ENCODE results near the gene UBASH3B.

Gene UBASH3B

DNA sequence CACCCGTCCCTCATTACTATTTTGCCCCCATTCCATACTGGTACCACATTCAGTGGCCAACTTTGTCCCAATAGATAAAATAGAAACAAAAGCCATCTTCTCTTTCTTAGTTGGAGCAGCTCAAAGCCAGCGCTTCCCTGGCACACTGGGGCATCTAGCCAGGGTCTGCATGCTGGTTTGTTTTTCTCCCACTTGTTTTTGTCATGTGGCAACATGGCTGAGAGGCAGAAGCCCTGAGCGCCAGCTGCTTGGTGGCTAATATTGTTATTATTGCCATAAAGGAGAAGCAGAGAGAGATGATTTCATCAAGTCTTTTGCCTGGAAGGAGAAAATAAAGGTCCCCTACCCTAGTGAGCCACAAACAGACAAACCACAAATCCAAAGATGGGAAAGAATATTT, 134.4 kb downstream of the UBASH3B start:
- H3K4me3 Mint-ChIP-seq: no peak overlapping the region
- no peaks in the 10 kb centered on the region for H3K27me3 Mint-ChIP-seq
- H3K36me3 Mint-ChIP-seq (ENCODE audit: insufficient read depth): peaks cover 14% of the 10 kb centered on the region
- DNase-seq (no peak), ATAC-seq (replicated peaks) (no peak)
- H3K9me3 Mint-ChIP-seq: no peaks in the 10 kb centered on the region
- no peaks in the 10 kb centered on the region for H3K4me1 Mint-ChIP-seq (ENCODE audit: low read depth in 2 of 2)
- peak overlapping the region in 1 of 2 donors; percentile 44 for H3K27ac Mint-ChIP-seq

DNA sequence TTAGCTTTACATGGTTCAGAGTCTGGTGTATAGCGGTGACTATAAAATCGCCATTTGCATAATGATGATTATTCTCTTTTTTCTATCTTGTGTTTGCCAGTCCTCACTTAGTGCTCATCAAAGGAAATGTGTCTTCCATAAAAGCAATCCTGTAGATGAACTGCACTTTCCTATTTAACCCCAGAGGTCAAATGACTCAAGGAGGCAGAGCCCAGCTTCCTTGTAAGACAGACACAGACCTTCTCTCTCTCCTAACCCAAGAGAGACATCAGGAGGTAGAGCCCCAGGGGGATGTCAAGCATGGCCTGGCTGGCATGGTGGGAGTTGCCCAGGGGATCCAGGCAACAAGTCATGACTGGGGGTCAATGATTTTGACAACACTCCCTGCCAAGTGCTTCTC, 135.9 kb downstream of the UBASH3B start:
- H3K36me3 Mint-ChIP-seq (ENCODE audit: insufficient read depth): peaks cover 10% of the 10 kb centered on the region
- H3K27ac Mint-ChIP-seq: peak overlapping the region in 1 of 2 donors; percentile 31
- peaks cover 0 to 5% of the 10 kb centered on the region in 2 donors for H3K4me1 Mint-ChIP-seq (ENCODE audit: low read depth in 2 of 2)
- no peak overlapping the region for H3K4me3 Mint-ChIP-seq
- ATAC-seq (replicated peaks): no peak
- DNase-seq: no peak
- no peaks in the 10 kb centered on the region for H3K9me3 Mint-ChIP-seq
- no peaks in the 10 kb centered on the region for H3K27me3 Mint-ChIP-seq

DNA sequence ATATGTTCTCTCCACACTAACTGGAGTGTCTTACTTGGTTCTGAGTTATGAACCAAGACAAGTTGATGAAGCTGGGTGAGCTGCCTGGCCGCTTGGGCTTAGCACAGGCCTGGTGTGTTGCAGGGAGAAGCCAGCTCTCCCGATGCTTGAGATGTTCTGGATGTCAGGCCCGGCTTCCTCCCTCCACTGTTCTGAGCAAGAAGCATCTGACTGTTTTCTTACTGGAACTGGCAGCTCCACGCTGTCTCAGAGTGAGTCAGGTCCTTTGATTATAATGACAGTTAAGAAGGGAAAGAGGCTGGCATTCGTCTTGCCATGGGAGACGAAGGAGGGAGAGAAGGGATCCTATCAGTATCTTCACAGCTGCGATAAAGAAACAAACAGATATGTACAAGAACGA, 136.3 kb downstream of the UBASH3B start:
- no peak overlapping the region for H3K4me3 Mint-ChIP-seq
- peaks cover 10% of the 10 kb centered on the region for H3K36me3 Mint-ChIP-seq (ENCODE audit: insufficient read depth)
- no peaks in the 10 kb centered on the region for H3K9me3 Mint-ChIP-seq
- H3K27me3 Mint-ChIP-seq: no peaks in the 10 kb centered on the region
- no peak for DNase-seq
- peaks cover 0 to 5% of the 10 kb centered on the region in 2 donors for H3K4me1 Mint-ChIP-seq (ENCODE audit: low read depth in 2 of 2)
- ATAC-seq (replicated peaks): no peak
- H3K27ac Mint-ChIP-seq: peak overlapping the region in 1 of 2 donors; percentile 31

DNA sequence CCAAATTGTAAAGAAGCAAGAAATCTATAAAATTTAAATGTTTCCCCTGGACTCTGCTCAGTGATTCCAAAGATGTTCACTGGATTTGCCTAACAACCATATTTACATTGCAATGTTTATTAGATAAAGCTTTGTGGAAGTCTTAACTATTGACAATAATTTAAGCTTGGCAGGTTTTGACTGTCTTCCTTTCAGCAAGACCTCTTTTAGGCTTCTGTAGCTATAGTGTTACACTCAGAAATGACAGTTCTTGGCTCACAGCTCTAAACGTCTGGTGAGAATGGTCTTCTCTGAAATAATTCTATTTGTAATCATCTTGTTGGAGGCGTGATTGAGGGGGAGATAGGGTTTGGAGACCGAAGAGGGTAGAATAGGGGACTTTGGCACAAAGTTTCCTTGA, 138.0 kb downstream of the UBASH3B start:
- no peaks in the 10 kb centered on the region for H3K27me3 Mint-ChIP-seq
- no peak overlapping the region for H3K4me3 Mint-ChIP-seq
- no peak overlapping the region for H3K27ac Mint-ChIP-seq
- H3K4me1 Mint-ChIP-seq (ENCODE audit: low read depth in 2 of 2): peaks cover 0 to 5% of the 10 kb centered on the region in 2 donors
- DNase-seq: no peak
- peaks cover 13% of the 10 kb centered on the region for H3K36me3 Mint-ChIP-seq (ENCODE audit: insufficient read depth)
- ATAC-seq (replicated peaks): no peak
- H3K9me3 Mint-ChIP-seq: no peaks in the 10 kb centered on the region

DNA sequence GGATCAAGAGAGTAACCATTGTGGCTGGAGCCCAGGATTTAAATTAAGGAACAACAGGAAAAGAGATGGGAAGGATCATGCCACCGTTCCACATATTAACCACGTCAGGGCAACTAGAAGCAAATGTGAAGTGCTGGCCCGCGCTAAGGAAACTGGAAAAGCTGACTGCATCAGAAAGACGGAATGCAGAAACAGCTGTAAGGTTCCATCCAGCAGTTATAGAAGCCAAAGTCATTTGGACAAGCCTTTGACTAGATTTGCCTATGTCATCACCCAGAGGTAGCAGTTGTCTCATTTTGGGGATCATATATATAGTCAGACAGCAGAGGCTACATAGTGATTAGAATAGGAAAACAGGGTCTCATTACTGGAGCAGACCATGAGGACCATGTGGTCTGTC, 139.8 kb downstream of the UBASH3B start:
- Mint-ChIP-seq H3K9me3 (no peaks in the 10 kb centered on the region), H3K36me3 (ENCODE audit: insufficient read depth) (peaks cover 16% of the 10 kb centered on the region), H3K27me3 (no peaks in the 10 kb centered on the region), H3K4me1 (ENCODE audit: low read depth in 2 of 2) (peaks cover 0 to 5% of the 10 kb centered on the region in 2 donors), H3K27ac (no peak overlapping the region), H3K4me3 (no peak overlapping the region)
- ATAC-seq (replicated peaks): no peak
- DNase-seq: no peak

DNA sequence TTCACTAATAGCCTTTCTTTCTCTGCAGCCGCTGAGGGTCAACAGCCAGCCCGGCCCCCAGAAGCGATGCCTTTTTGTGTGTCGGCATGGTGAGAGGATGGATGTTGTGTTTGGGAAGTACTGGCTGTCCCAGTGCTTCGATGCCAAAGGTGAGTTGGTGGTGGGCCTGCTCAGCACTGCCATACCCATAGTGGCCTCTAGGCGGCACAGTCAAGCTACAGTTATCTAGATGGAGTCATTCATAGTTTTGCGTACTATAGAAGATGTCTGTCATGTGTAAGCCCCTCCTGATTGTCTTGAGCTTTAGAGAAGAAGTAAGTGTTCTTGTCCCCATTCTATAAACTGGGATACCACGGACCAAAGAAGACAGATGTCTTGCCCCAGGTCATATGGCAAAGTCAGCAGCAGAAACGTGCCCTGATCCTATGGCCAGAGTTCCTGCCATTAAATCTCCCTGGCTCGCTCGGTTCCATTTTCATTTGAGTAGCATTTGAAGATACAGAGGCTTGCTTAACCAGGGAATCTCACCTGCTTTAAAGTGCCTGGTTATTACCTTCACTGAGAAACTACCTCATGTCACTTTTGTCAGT, 140.7 kb downstream of the UBASH3B start:
- DNase-seq: peak; percentile 67 to 78 (median 68)
- H3K27ac Mint-ChIP-seq: no peak overlapping the region
- no peaks in the 10 kb centered on the region for H3K9me3 Mint-ChIP-seq
- H3K27me3 Mint-ChIP-seq: no peaks in the 10 kb centered on the region
- peak; percentile 93 for ATAC-seq (replicated peaks)
- peaks cover 0 to 5% of the 10 kb centered on the region in 2 donors for H3K4me1 Mint-ChIP-seq (ENCODE audit: low read depth in 2 of 2)
- H3K4me3 Mint-ChIP-seq: no peak overlapping the region
- peaks cover 16% of the 10 kb centered on the region for H3K36me3 Mint-ChIP-seq (ENCODE audit: insufficient read depth)

DNA sequence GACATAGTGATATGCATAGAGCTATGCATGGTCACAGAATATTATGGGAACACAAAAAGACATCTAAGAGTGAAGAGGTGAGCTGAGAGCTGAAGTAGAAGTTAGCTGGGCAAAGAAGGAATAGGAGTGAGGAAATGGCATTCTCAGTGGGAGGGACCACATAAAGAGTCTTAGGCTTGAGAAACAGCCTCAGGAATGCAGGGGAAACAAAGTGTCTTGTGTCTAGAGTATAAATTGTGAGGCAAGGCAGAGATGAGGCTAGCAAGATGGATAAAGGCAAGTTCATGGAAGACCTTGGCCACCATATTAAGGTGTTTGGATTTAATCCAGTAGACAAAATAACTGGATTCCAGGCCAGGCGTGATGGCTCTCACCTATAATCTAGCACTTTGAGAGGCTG, 142.1 kb downstream of the UBASH3B start:
- ATAC-seq (replicated peaks) (no peak), DNase-seq (no peak)
- Mint-ChIP-seq H3K36me3 (ENCODE audit: insufficient read depth) (peaks cover 14% of the 10 kb centered on the region), H3K27me3 (no peaks in the 10 kb centered on the region), H3K4me3 (no peak overlapping the region), H3K9me3 (no peaks in the 10 kb centered on the region), H3K27ac (no peak overlapping the region), H3K4me1 (ENCODE audit: low read depth in 2 of 2) (peaks cover 3 to 7% of the 10 kb centered on the region in 2 donors)

DNA sequence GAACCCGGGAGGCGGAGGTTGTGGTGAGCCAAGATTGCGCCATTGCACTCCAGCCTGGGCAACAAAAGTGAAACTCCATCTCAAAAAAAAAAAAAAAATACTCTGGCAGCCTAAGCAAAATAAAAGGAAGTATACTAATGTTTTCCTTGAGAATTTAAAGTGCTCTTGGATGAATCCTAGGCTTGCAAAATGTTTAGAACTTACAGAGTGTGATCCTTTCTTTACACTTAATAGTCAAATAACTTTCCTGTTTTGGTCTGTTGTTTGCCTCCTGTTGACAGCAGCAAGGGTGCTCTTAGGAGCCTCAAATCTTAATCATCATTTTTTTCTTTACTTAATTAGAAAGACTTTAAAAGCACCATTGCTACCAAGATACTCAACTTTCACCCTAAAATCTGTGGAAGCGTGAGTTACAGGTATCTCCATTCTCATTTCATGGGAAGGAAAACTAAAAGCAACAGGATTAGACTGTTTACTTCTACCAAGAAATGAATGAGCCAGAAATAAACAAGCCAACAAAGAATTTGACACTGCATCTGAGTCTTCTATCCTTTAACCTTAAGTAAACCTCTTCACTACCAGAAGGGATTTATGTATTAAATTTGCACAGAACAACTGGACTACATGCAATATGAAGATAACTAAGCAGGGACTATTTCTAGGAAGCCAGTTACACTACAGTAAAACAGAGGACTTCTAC, 144.0 kb downstream of the UBASH3B start:
- H3K4me1 Mint-ChIP-seq (ENCODE audit: low read depth in 2 of 2): peaks cover 16 to 17% of the 10 kb centered on the region in 2 donors
- no peak overlapping the region for H3K4me3 Mint-ChIP-seq
- no peak for ATAC-seq (replicated peaks)
- H3K9me3 Mint-ChIP-seq: no peaks in the 10 kb centered on the region
- H3K27me3 Mint-ChIP-seq: no peaks in the 10 kb centered on the region
- DNase-seq: no peak
- no peak overlapping the region for H3K27ac Mint-ChIP-seq
- peaks cover 14% of the 10 kb centered on the region for H3K36me3 Mint-ChIP-seq (ENCODE audit: insufficient read depth)

DNA sequence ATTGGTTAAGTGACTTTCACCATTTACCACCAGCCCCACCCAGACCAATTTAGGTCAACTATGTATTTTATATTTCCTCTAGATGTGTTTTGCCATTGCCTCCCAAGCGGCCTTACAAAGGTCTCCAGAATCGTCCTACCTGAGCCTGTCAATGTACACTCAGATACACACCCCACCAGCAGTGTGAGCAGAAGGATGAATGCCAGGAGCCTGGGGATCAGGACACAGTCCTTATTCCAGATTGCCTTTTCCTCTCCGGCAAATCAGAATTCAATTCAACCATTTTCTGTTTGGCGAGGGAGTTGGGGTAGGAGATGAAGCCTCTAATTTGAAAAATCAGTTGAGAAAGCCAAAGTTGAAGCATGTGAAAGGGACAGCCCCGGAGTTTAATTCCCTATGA, 147.4 kb downstream of the UBASH3B start:
- Mint-ChIP-seq H3K4me3 (peak overlapping the region in 1 of 2 donors; percentile 70), H3K9me3 (no peaks in the 10 kb centered on the region), H3K27me3 (no peaks in the 10 kb centered on the region), H3K27ac (peak overlapping the region; percentile 84 to 86), H3K36me3 (ENCODE audit: insufficient read depth) (peaks cover 16% of the 10 kb centered on the region), H3K4me1 (ENCODE audit: low read depth in 2 of 2) (peaks cover 10 to 17% of the 10 kb centered on the region in 2 donors)
- ATAC-seq (replicated peaks) (no peak), DNase-seq (no peak)

DNA sequence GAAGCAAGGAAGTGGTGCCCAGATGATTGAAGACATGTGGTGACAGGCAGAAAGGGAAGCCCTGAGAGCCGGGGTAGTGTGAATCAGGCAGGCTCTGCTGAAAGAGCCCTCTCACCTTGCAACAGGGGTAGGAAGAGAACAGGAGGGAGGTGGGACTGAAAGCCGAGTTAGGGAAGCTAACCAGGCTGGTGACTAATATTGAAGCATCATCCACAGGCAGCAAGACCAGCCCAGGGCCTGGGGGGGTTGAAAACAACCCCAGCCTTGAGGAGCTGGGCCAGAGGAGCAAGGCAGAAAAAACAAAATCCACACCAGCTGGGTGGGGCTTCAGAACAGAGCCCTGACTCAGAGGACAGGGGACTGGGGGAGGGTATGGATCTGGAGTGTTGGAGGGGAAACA, 147.8 kb downstream of the UBASH3B start:
- no peak for DNase-seq
- no peaks in the 10 kb centered on the region for H3K27me3 Mint-ChIP-seq
- no peak for ATAC-seq (replicated peaks)
- peak overlapping the region; percentile 84 to 86 for H3K27ac Mint-ChIP-seq
- H3K4me3 Mint-ChIP-seq: peak overlapping the region in 1 of 2 donors; percentile 70
- peaks cover 10 to 18% of the 10 kb centered on the region in 2 donors for H3K4me1 Mint-ChIP-seq (ENCODE audit: low read depth in 2 of 2)
- H3K9me3 Mint-ChIP-seq: no peaks in the 10 kb centered on the region
- peaks cover 14% of the 10 kb centered on the region for H3K36me3 Mint-ChIP-seq (ENCODE audit: insufficient read depth)

DNA sequence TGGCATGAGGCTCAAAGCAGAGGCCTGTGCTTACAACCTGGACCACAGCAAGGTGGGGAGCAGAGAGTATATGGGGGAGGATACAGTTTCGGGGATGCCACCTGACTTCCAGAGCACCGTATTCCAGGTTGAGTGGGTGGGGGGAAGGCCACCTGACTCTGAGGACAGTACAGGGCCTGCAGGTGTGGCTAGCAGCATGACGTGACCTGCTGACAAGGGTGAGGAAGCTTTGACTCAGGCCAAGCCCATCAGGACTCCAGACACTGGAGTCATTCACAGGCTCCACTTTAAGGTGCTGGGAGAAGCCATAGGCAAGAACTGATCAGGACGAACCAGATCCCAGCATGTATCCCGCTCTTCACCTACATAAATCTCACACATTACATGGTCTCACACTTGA, 148.2 kb downstream of the UBASH3B start:
- Mint-ChIP-seq H3K4me1 (ENCODE audit: low read depth in 2 of 2) (peaks cover 10 to 20% of the 10 kb centered on the region in 2 donors), H3K4me3 (no peak overlapping the region), H3K9me3 (no peaks in the 10 kb centered on the region), H3K27me3 (no peaks in the 10 kb centered on the region), H3K27ac (peak overlapping the region; percentile 84 to 86), H3K36me3 (ENCODE audit: insufficient read depth) (peaks cover 15% of the 10 kb centered on the region)
- no peak for ATAC-seq (replicated peaks)
- no peak for DNase-seq

DNA sequence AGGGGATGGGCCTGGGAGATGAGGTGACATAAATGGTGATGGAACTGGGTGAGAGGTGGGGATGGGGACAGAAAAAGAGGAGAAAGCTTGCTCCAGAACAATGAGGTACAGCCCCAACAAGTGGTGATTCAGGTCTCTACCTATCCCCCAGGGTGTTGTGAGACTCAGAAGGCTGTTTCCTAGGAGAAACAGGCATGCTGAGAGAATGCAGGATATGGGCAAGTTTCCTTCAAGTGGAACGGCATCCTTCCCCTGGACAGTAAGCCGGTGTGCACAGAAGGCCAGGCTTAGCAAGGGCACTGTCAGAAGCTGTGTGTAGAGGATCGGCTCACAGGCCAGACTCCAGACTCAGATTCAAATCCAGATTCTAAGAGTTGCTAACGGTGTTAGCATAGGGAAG, 148.6 kb downstream of the UBASH3B start:
- no peak for DNase-seq
- no peaks in the 10 kb centered on the region for H3K9me3 Mint-ChIP-seq
- H3K36me3 Mint-ChIP-seq (ENCODE audit: insufficient read depth): peaks cover 15% of the 10 kb centered on the region
- H3K27ac Mint-ChIP-seq: no peak overlapping the region
- no peak overlapping the region for H3K4me3 Mint-ChIP-seq
- H3K27me3 Mint-ChIP-seq: no peaks in the 10 kb centered on the region
- ATAC-seq (replicated peaks): no peak
- peaks cover 10 to 20% of the 10 kb centered on the region in 2 donors for H3K4me1 Mint-ChIP-seq (ENCODE audit: low read depth in 2 of 2)

DNA sequence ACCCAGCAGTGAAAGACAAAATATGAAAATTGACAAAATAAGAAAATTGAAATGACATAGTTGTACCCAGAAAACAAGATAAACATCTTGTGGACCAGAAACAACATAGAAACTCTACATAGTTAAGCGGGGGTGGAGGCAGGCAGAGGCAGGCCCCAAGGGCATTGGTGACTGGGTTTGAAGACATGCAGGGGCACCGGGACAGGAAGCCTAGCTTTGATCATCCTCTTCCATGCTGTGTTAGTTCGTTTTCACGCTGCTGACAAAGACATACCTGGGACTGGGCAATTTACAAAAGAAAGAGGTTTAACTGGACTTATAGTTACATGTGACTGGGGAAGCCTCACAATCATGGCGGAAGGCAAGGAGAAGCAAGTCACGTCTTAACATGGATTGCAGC, 149.3 kb downstream of the UBASH3B start:
- ATAC-seq (replicated peaks) (no peak), DNase-seq (no peak)
- H3K36me3 Mint-ChIP-seq (ENCODE audit: insufficient read depth): peaks cover 15% of the 10 kb centered on the region
- no peaks in the 10 kb centered on the region for H3K9me3 Mint-ChIP-seq
- peak overlapping the region in 1 of 2 donors; percentile 32 for H3K27ac Mint-ChIP-seq
- H3K4me1 Mint-ChIP-seq (ENCODE audit: low read depth in 2 of 2): peaks cover 10 to 20% of the 10 kb centered on the region in 2 donors
- H3K27me3 Mint-ChIP-seq: no peaks in the 10 kb centered on the region
- no peak overlapping the region for H3K4me3 Mint-ChIP-seq
